Peyer's patch (tissue), 4 donors: ENCODE measurements around the gene LZTS3.

Source experiments
- POLR2A ChIP-seq, 2 donors: fragments of 450-650 bp; IDR thresholded peaks; one replicate each; pipeline ENCODE4 v1.5.1; 2017; ENCODE audit warnings: antibody characterized with exemption in 2 of 2, mild to moderate bottlenecking in 2 of 2, moderate library complexity in 2 of 2
- TF ChIP-seq, protein P1 (sequence below), 6 experiments: fragments of 450-650 bp in 4 of 6; fragments of 200-600 bp in 2 of 6; sonication (generic) in 1 of 6; IDR thresholded peaks; one replicate each; pipeline ENCODE4 v1.5.1; 2017 to 2019; ENCODE audit warnings: antibody characterized with exemption in 6 of 6, mild to moderate bottlenecking in 3 of 6, moderate library complexity in 1 of 6

DNA sequence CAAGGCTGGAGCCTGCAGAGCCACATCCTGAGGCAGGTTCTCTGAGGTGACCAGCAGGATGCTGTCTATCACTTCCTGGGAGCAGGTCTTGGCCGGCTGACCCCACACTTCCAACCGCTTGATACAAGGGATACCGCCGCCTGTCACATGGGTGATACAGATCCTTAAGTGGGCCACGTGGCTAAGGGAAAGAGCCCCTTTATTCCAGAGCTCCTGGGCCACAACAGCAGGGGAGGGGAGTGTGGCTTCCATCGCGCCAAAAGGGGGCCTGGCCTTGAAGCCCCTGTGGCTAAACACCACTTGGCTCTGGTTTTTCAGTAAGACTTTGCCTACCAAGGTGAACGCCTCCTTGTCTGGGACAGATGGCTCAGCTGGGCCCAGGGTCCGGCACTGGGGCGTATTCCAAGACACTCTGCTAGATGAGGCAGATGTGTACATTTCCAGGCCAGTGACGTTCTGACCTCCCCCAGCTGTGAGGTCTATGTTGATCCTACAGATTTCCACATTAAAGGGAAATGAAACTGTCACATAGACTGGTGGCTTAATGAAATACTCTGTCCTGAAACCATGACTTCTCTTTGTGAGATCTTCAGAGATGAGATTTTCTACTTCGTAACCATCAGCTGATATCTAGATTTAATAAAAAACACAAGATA lies 51.3 kb downstream of the LZTS3 start:
- TF ChIP-seq, protein P1, sequence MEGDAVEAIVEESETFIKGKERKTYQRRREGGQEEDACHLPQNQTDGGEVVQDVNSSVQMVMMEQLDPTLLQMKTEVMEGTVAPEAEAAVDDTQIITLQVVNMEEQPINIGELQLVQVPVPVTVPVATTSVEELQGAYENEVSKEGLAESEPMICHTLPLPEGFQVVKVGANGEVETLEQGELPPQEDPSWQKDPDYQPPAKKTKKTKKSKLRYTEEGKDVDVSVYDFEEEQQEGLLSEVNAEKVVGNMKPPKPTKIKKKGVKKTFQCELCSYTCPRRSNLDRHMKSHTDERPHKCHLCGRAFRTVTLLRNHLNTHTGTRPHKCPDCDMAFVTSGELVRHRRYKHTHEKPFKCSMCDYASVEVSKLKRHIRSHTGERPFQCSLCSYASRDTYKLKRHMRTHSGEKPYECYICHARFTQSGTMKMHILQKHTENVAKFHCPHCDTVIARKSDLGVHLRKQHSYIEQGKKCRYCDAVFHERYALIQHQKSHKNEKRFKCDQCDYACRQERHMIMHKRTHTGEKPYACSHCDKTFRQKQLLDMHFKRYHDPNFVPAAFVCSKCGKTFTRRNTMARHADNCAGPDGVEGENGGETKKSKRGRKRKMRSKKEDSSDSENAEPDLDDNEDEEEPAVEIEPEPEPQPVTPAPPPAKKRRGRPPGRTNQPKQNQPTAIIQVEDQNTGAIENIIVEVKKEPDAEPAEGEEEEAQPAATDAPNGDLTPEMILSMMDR (IDR thresholded peaks at IDR 0.05) = no peak
- no peak for TF ChIP-seq POLR2A (IDR thresholded peaks at IDR 0.05)
